ENCODE data around the gene CENPV. TPM values are rescaled to one million over a fixed set of nuclear protein-coding genes. Genes with fewer than 3 reads are reported as not detected.
A peak's percentile ranks its signal among the peaks of the same experiment; 100 is the strongest.

Gene CENPV
- total RNA-seq, 1 donor from 2014 or later: 488 TPM

GRCh38 chr17:16379654-16380053 is 26.4 kb upstream of the CENPV start:
- H3K9me3 Mint-ChIP-seq: no peaks in the 10 kb centered on the region
- H3K27me3 Mint-ChIP-seq (ENCODE audit: low read depth): peaks cover 4% of the 10 kb centered on the region
- peaks cover 55% of the 10 kb centered on the region for H3K4me1 Mint-ChIP-seq
- no peak for DNase-seq (ENCODE audit: low read depth, low spot score)
- TF ChIP-seq CTCF (conservative IDR thresholded peaks at IDR 0.05): no peak
- H3K36me3 Mint-ChIP-seq (ENCODE audit: low read depth): peaks cover 29% of the 10 kb centered on the region
- no peak overlapping the region for H3K27ac Mint-ChIP-seq (ENCODE audit: unreplicated experiment)
- H3K4me3 Mint-ChIP-seq: no peak overlapping the region

- Mint-ChIP-seq H3K4me1 (peaks cover 46% of the 10 kb centered on the region), H3K4me3 (peak overlapping the region; percentile 13), H3K36me3 (ENCODE audit: low read depth) (peaks cover 24% of the 10 kb centered on the region), H3K9me3 (no peaks in the 10 kb centered on the region), H3K27me3 (ENCODE audit: low read depth) (peaks cover 4% of the 10 kb centered on the region), H3K27ac (ENCODE audit: unreplicated experiment) (no peak overlapping the region)
- no peak for DNase-seq (ENCODE audit: low read depth, low spot score)
- no peak for TF ChIP-seq CTCF (conservative IDR thresholded peaks at IDR 0.05)
These were observed 25.5 kb upstream of the CENPV start for GRCh38 chr17:16378636-16379282.

- Mint-ChIP-seq H3K9me3 (no peaks in the 10 kb centered on the region), H3K4me3 (peak overlapping the region; percentile 31), H3K4me1 (peaks cover 38% of the 10 kb centered on the region), H3K27me3 (ENCODE audit: low read depth) (peaks cover 4% of the 10 kb centered on the region), H3K27ac (ENCODE audit: unreplicated experiment) (peak overlapping the region; percentile 28), H3K36me3 (ENCODE audit: low read depth) (peaks cover 19% of the 10 kb centered on the region)
- TF ChIP-seq CTCF (conservative IDR thresholded peaks at IDR 0.05): no peak
- DNase-seq (ENCODE audit: low read depth, low spot score): no peak
These were observed 24.7 kb upstream of the CENPV start for GRCh38 chr17:16377941-16378341.

GRCh38 chr17:16374146-16374938 is 21.1 kb upstream of the CENPV start:
- H3K4me3 Mint-ChIP-seq: no peak overlapping the region
- H3K4me1 Mint-ChIP-seq: peaks cover 16% of the 10 kb centered on the region
- H3K27ac Mint-ChIP-seq (ENCODE audit: unreplicated experiment): peak overlapping the region; percentile 19
- DNase-seq (ENCODE audit: low read depth, low spot score): no peak
- no peak for TF ChIP-seq CTCF (conservative IDR thresholded peaks at IDR 0.05)
- no peaks in the 10 kb centered on the region for H3K36me3 Mint-ChIP-seq (ENCODE audit: low read depth)
- H3K9me3 Mint-ChIP-seq: no peaks in the 10 kb centered on the region
- no peaks in the 10 kb centered on the region for H3K27me3 Mint-ChIP-seq (ENCODE audit: low read depth)

GRCh38 chr17:16371742-16372141 is 18.5 kb upstream of the CENPV start:
- no peak overlapping the region for H3K4me3 Mint-ChIP-seq
- no peak for TF ChIP-seq CTCF (conservative IDR thresholded peaks at IDR 0.05)
- no peaks in the 10 kb centered on the region for H3K36me3 Mint-ChIP-seq (ENCODE audit: low read depth)
- no peak for DNase-seq (ENCODE audit: low read depth, low spot score)
- no peaks in the 10 kb centered on the region for H3K9me3 Mint-ChIP-seq
- no peaks in the 10 kb centered on the region for H3K4me1 Mint-ChIP-seq
- no peaks in the 10 kb centered on the region for H3K27me3 Mint-ChIP-seq (ENCODE audit: low read depth)
- H3K27ac Mint-ChIP-seq (ENCODE audit: unreplicated experiment): no peak overlapping the region
